HAP-1 (cell line): ENCODE results near the gene JDP2.

ENCODE experiments used
- DNase-seq, 2 experiments: peaks; one replicate each; pipeline ENCODE4 v3.0.0-alpha.2; 2016 to 2020; ENCODE audit warnings: low spot score in 2 of 2
- H3K27me3 ChIP-seq: fragments of 250-450 bp; sonication (Bioruptor Pico); 2 replicates; pipeline ENCODE4 v1.5.1; 2020; ENCODE audit warnings: low read depth, mild to moderate bottlenecking, moderate library complexity
- H3K36me3 ChIP-seq: fragments of 250-450 bp; sonication (Bioruptor Pico); replicated peaks from 2 replicates; pipeline ENCODE4 v1.5.1; 2020; ENCODE audit warnings: mild to moderate bottlenecking
- H3K4me1 ChIP-seq: fragments of 250-450 bp; sonication (Bioruptor Pico); 2 replicates; pipeline ENCODE4 v1.5.1; 2020; ENCODE audit warnings: mild to moderate bottlenecking
- H3K4me3 ChIP-seq: fragments of 250-450 bp; sonication (Bioruptor Pico); 2 replicates; pipeline ENCODE4 v1.5.1; 2020; ENCODE audit warnings: mild to moderate bottlenecking, moderate library complexity
- H3K9me3 ChIP-seq: fragments of 250-450 bp; sonication (Bioruptor Pico); 2 replicates; pipeline ENCODE4 v1.5.1; 2020; ENCODE audit warnings: mild to moderate bottlenecking, moderate library complexity
- in situ Hi-C: fragments of 300-500 bp; cut with MboI; formaldehyde crosslinking; loops from 3 replicates; pipeline ENCODE4 v1.14.3; 2020; ENCODE audit warnings: low sequenced_read_pairs, inconsistent platforms, mixed read lengths

Gene JDP2

DNA sequence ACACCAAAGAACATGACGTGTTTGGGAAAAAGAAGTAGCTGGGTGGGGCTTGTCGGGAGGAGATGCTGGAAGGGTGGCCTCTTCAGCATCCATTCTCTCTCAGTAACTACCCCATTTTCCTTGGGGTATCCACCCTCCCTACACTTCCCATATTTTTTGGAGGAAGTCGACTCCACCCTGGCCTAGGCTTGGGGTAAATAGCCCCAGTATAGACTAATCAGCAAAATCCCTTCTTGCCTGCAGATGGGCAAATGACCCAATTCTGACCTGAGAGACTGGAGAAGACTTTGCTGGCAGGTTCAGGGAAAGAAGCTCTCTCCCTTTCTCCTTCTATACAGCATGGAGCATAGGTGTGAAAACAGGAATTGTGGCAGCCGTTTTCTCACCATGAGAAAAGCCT, 28.5 kb upstream of the JDP2 start:
- Histone ChIP-seq H3K9me3 (no peaks in the 10 kb centered on the region), H3K4me1 (no peaks in the 10 kb centered on the region; the same call in 1 of the 2 replicates), H3K36me3 (no peaks in the 10 kb centered on the region), H3K4me3 (no peak overlapping the region), H3K27me3 (no peaks in the 10 kb centered on the region)
- in situ Hi-C loops = no loop called here
- no peak for DNase-seq

DNA sequence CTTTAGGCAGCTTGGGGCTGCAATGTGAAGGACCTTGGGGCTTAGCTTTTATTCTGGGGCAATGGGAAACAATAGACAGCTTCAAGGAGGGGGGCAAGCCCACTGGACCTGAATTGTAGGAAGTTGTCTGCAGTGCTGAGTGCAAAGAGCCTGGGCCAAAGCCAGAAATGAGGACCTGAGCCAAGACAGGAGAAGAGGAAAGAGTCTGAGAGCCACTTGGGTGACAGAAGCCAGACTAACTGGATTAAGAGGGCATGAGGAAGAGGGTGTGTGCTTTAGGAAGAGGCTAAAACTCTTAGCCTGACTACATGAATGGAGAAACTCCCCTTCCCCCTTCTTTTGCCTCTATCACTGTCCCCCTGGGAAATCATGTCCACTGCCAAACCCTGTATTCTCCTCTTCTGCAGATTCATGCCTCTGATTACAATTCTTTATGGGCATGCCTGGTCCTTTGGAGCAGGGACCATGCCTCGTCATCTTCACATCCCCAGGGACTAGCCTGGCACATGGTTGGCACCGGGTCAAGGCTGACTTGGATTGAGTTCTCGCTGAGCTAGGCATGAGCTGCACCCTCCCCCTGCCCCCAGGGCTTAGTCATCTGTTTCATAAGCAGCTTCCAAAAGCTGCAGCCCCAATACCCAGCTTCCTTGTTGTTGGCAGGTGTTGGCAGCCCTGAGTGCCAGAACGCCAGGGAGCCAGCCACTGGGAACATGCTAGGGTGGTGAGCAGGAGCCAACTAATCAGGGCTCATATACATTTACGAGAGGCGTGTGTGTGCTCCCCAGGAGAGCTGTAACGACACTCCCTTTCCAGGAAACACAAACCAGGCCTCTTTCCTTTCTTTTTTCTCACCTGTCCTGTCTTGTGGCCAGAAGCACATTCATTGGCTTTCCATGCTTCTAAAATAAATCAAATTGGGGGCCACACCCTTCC, 27.7 kb upstream of the JDP2 start:
- no peaks in the 10 kb centered on the region; the same call in 1 of the 2 replicates for H3K4me1 ChIP-seq
- no peaks in the 10 kb centered on the region for H3K36me3 ChIP-seq
- no peak for DNase-seq
- no peaks in the 10 kb centered on the region for H3K9me3 ChIP-seq
- in situ Hi-C loops = no loop called here
- H3K4me3 ChIP-seq = no peak overlapping the region
- no peaks in the 10 kb centered on the region for H3K27me3 ChIP-seq

DNA sequence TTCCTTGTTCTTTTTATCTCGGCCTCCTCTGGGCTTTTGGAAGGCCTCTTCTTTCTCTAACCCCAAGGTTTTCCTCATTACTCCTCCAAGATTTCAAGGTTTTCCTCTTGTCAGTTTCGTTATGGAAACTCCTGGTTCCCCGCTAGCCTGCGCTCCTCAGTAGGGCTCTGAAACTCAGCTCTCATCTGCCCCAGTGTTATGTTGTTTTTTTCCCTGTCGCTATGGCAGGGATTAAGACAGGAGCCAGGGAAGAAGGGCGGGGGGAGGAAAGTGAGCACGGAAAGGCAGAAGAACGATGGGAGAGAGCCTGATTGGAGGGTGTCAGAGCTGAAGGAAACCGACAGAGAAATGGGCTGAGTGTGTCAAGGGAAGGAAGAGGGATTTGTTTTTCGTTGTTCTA, 26.5 kb upstream of the JDP2 start:
- H3K4me1 ChIP-seq = no peaks in the 10 kb centered on the region; the same call in 1 of the 2 replicates
- in situ Hi-C loops = no loop called here
- DNase-seq = peak in 1 of 2 experiments; percentile 60
- H3K27me3 ChIP-seq = no peaks in the 10 kb centered on the region
- no peaks in the 10 kb centered on the region for H3K36me3 ChIP-seq
- H3K4me3 ChIP-seq = no peak overlapping the region
- no peaks in the 10 kb centered on the region for H3K9me3 ChIP-seq

DNA sequence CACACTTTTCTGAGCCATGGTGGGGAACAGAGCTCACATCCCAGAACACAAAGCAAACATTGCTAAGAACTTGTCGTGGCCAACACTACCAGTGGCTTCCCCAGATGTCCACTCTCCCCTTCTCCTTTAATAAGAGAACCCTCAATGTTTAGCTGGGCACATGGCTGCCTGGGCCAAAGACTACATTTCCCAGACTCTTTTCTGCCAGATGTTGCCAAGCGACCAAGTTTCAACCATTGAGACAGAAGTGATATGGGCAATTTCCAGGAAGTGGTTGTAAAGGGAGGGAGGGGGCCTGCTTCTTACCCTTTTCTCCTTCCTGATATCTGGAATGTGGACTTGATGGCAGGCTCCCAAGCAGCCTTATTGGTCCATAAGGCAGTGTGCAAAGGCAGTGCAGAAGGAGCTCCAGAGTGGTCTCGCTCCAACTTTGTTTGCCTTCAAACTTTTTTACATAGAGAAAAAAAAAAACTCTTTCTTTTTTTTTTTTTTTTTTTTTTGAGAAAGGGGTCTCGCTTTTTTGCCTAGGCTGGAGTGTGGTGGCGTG, 24.9 kb upstream of the JDP2 start:
- DNase-seq = no peak
- no peaks in the 10 kb centered on the region for H3K36me3 ChIP-seq
- H3K4me1 ChIP-seq = no peaks in the 10 kb centered on the region; the same call in 1 of the 2 replicates
- in situ Hi-C loops = no loop called here
- no peak overlapping the region for H3K4me3 ChIP-seq
- H3K9me3 ChIP-seq = no peaks in the 10 kb centered on the region
- no peaks in the 10 kb centered on the region for H3K27me3 ChIP-seq

DNA sequence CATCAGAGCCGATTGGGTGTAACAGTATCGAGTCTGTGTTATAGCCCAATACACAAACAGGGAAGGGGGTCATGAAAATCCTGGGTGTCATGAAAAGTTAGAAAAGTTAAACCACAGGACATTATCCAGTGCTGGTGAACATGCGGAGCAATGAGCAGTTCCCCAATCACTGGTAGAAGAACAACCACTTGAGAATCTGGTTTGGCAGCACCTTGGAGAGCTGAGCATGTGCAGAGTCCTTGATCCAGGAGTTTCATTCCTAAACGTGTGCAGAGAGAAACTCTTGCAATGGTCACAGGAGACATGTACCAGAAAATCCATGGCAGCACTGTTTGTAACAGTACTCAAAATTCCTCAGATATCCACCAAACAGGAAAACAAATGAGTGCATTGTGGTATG, 23.0 kb upstream of the JDP2 start:
- no peaks in the 10 kb centered on the region for H3K9me3 ChIP-seq
- no peaks in the 10 kb centered on the region; the same call in 1 of the 2 replicates for H3K4me1 ChIP-seq
- H3K36me3 ChIP-seq = no peaks in the 10 kb centered on the region
- in situ Hi-C loops = no loop called here
- DNase-seq = no peak
- no peaks in the 10 kb centered on the region for H3K27me3 ChIP-seq
- no peak overlapping the region for H3K4me3 ChIP-seq

DNA sequence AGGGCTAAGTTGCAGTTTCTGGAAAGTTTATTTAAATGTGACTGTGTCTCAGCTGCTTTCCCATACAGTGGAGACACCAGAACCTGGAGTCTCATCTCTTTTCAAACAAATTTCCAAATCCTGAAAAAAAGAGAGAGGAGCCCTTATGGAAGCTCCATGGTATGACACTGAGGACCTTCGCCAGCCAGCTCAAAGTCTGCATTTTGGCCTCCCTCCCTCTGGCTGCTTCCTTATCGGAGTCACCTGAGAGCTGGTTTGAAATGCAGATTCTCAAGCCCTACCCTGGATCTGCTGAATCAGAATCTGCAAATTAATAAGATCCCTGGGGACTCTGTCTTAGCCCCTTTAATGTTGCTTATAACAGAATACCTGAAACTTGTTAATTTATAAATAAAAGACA, 21.7 kb upstream of the JDP2 start:
- Histone ChIP-seq H3K36me3 (no peaks in the 10 kb centered on the region), H3K9me3 (no peaks in the 10 kb centered on the region), H3K4me1 (no peaks in the 10 kb centered on the region; the same call in 1 of the 2 replicates), H3K4me3 (no peak overlapping the region), H3K27me3 (no peaks in the 10 kb centered on the region)
- in situ Hi-C loops = no loop called here
- no peak for DNase-seq

DNA sequence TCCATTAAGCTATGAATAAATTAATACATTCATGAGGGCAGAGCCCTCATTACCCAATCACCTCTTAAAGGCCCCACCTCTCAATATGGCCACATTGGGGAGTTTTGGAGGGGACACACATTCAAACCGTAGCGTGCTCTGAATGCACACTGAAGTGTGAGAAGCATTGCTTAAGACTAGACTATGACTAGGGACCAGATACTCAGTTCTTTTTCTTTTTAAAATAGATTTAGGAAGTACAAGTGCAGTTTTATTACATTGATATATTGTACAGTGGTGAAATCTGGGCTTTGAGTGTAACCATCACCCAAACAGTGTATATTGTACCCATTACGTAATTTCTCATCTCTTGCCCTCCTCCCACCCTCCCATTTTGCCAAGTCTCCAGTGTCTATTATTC, 21.0 kb upstream of the JDP2 start:
- H3K4me3 ChIP-seq = no peak overlapping the region
- H3K36me3 ChIP-seq = no peaks in the 10 kb centered on the region
- no peaks in the 10 kb centered on the region for H3K9me3 ChIP-seq
- DNase-seq = no peak
- no peaks in the 10 kb centered on the region for H3K27me3 ChIP-seq
- H3K4me1 ChIP-seq = no peaks in the 10 kb centered on the region
- in situ Hi-C loops = no loop called here

DNA sequence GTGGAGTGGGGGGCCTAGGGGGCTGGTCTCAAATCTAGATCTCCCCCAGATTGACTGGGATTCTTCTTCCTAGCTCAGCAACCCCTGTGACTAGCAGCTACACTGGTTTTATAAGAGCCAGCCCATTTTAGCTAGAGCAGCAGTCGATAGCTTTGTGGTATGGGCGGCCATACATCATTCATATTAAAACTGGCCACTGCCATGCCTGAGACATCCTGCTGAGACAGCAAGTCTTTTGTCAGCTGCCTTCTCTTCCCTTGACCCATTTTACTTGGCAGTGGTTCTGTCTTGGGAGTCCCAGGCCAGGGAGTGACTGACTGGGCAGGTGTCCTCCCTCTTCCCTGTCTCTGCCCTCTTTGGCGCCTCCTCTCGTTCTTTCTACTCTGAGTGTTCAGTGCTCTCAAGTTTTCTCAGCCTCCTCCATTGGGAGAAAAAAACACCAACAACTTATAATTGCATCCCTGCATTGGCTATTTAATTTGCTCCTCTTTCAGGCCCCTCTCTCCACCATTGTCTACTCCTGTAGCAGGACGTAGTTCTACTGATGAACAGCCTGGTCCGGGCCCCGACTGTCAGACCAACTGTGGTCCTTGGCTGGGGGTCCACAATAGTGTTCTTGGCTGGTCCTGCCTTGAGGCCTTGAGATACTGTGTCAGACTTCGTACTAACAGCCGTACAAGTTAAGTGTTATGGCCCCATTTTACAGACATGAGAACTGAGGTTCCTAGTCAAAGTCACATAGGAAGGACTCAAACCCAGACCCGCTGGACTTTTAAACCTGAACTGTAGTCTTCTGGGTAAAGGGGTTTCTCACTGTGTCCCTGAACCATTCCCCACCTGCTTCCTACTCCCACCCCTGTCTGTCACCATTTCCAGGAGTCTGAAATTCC, 18.3 kb upstream of the JDP2 start:
- no peak overlapping the region for H3K4me3 ChIP-seq
- H3K9me3 ChIP-seq = no peaks in the 10 kb centered on the region
- in situ Hi-C loops = no loop called here
- DNase-seq = no peak
- no peaks in the 10 kb centered on the region for H3K27me3 ChIP-seq
- H3K4me1 ChIP-seq = no peaks in the 10 kb centered on the region
- H3K36me3 ChIP-seq = no peaks in the 10 kb centered on the region

DNA sequence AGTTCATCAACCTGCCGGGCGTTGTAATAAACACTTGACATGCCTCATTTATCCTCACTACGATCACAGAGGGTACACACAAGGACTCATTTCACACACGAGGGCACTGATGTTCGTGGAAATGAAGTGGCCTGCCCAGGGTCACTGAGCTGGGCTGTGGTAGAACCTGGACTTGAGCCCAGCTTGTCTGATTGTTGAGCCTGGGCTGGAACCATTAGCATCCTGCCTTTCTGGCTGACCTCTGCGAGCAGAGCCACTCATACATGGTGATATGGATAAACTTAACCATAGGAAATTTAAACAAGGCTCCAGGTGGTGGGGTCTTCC, 16.6 kb upstream of the JDP2 start:
- Histone ChIP-seq H3K4me3 (no peak overlapping the region), H3K27me3 (no peaks in the 10 kb centered on the region), H3K9me3 (no peaks in the 10 kb centered on the region), H3K36me3 (no peaks in the 10 kb centered on the region), H3K4me1 (peaks cover 3% of the 10 kb centered on the region)
- in situ Hi-C loops = no loop called here
- no peak for DNase-seq

DNA sequence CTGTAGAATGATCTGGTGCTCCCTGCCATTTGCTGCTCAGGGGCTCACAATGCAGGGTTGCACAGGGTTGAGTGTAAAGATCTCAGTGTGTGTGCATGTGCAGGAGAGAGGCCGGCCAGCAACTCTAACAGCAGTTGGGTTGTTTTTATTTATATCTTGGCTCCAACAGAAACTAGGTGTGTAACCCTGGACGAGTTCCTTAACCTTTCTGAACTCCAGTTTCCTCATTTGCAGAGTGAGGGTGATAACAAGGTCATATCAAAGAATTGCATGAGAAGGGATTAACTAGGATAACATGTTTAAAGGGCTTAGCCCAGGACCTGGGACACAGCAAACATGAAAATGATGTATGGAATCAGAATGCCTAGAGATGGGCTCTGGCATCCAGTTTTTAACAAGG, 14.8 kb upstream of the JDP2 start:
- Histone ChIP-seq H3K36me3 (no peaks in the 10 kb centered on the region), H3K4me1 (peaks cover 6% of the 10 kb centered on the region), H3K4me3 (no peak overlapping the region), H3K9me3 (no peaks in the 10 kb centered on the region), H3K27me3 (no peaks in the 10 kb centered on the region)
- DNase-seq = no peak
- in situ Hi-C loops = no loop called here

DNA sequence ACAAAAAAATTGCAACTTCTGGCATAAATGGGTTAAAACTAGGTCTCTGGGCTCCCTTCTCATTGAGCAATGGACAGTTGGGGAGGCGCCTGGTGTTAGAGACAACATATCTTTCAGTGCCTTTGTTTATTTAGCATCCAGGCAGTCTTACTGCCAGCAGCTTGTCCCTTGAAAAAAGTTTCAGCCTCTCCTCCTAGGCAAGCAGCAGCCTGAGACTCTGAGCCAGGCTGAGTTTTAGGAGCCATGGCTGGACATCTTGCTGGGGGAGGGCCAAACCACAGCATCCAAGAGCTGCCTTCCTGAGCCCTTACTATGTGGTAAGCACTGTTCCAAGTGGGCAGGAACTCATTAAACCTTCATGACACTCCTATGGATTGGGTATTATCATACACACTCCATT, 10.1 kb upstream of the JDP2 start:
- no peak for DNase-seq
- Histone ChIP-seq H3K4me1 (peaks cover 18% of the 10 kb centered on the region), H3K9me3 (no peaks in the 10 kb centered on the region), H3K36me3 (no peaks in the 10 kb centered on the region), H3K4me3 (no peak overlapping the region), H3K27me3 (no peaks in the 10 kb centered on the region)
- in situ Hi-C loops = no loop called here

DNA sequence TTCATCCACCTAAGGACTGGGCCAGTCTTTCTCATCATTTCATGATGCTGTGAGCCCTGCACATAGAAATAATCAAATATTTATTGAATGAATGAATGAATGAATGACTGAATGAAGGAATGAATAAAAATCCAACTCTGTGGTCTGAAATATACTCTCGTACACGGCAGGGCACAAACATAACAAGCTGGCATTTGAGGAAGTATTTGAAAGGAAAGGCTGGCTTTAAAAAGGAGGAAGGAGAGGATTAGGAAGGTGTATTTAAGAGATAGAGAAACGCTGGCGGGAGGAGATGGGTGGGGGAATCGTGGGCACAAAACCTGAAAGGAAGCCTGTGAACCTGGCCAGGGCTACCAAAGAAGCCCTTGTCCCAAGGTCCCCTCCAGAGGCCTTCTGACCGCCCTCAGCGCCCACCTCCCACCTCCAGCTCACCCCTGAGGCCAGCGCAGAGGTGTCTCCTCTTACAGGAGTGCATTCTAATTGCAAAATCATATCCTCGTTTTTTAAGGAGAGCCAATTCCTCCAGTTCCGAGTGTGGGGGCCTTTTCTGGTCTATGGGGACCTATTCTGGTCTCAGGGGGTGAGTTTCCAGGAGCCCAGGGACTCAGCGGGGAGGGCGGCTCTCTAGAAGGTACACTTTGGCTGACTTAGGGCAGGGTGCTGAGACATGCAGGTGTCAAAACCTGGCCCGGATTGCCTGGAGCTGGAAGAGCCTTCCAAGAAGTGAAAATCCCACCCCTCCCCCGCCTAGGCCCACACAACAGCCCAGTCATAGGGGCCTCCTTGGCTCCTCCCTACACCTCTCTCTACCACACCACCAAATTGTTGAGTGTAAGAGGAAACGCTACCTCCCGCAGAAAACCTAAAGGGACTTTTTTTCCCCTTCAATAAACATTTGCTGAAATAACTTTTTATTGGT, 8.7 kb upstream of the JDP2 start:
- in situ Hi-C loops = no loop called here
- DNase-seq = peak; percentile 24 to 76
- Histone ChIP-seq H3K36me3 (no peaks in the 10 kb centered on the region), H3K4me1 (peaks cover 18% of the 10 kb centered on the region), H3K27me3 (no peaks in the 10 kb centered on the region), H3K4me3 (no peak overlapping the region), H3K9me3 (no peaks in the 10 kb centered on the region; the same call in 1 of the 2 replicates)

DNA sequence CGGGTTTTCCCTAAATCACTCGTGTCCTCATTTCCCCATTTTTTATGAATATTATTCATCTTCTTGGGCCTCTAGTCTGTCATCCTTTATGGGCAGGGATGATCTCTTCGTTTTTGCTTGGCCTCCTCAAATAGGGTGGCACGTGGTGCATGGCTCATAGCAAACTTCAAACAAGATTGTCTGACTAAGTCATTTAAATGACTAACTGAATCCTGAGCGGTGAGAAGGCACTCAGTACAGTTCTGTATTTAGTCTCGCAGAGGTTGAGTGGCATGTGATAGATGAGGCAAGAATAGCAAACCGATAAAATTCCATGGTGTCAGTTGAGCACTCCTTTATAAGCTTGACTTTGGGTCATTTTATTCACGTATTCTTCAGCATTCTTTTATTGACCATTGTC, 5.7 kb upstream of the JDP2 start:
- no peak for DNase-seq
- H3K4me3 ChIP-seq = no peak overlapping the region
- H3K36me3 ChIP-seq = no peaks in the 10 kb centered on the region
- H3K9me3 ChIP-seq = no peaks in the 10 kb centered on the region; the same call in 1 of the 2 replicates
- H3K4me1 ChIP-seq = peaks cover 16% of the 10 kb centered on the region
- in situ Hi-C loops = no loop called here
- H3K27me3 ChIP-seq = no peaks in the 10 kb centered on the region
